GM21529 (cell line): Measurements from ENCODE around the gene CDK5.

Source experiments
- ATAC-seq: cut with Tn5 transposase; IDR thresholded peaks from one replicate; pipeline ENCODE4 v1.9.1; 2021; ENCODE audit not compliant: unreplicated experiment

CDK5 gene

GRCh38 chr7:151057506-151057988 is at the start of gene CDK5:
TSS of gene CDK5 (minus strand) at chr7:151057897. CDS start at chr7:151057848, 49 bp downstream.
- ATAC-seq, result peak; percentile 10

GRCh38 chr7:151104411-151105235 is 46.9 kb upstream of the CDK5 start:
- no peak for ATAC-seq

DNA sequence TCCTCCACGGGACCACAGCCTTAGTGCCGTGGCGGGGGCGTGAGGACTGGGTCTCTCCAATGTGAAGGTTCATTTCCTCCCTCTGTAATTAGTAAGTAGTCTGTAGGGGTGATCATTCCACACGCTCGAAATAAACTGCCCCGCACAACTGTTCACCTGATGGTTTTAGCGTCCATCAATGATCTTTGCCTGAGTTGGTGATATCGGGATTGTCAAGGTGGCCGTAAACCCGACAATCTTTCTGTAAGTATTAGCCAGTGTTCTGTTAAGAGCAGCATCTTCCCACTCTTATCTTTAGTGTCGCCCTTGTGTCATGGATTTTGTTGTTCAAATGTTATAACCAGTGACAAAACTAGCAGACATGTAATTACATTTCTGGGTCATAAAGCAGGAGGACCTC is 46.3 kb upstream of the CDK5 start:
- no peak for ATAC-seq

DNA sequence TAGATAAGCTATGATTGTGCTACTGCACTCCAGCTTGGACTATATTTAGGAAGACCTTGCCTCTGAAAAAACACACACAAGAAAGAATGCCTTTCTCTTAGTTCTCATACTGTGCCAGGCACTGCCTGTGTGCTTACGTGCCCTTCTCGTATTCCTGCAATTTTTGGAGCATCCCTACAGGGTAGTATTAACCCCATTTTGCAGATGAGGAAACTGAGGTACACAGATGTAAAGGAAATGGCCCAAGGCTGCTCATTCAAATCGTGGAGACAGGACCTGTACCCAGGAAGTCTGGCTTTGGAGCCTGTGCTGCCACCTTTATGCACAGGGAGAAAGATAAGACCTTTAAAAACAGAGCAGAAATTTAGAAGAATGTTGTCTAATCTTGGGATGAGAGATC is 45.3 kb upstream of the CDK5 start:
- no peak for ATAC-seq

GRCh38 chr7:151101621-151102396 is 44.1 kb upstream of the CDK5 start:
- no peak for ATAC-seq

- ATAC-seq, result no peak
Observed at GRCh38 chr7:151100921-151101320, 43.2 kb upstream of the CDK5 start.

- ATAC-seq, result no peak
Observed at GRCh38 chr7:151099486-151100211, 42.0 kb upstream of the CDK5 start.

- no peak for ATAC-seq
Observed at GRCh38 chr7:151095828-151096475, 38.3 kb upstream of the CDK5 start.

- no peak for ATAC-seq
Observed at GRCh38 chr7:151095123-151095797, 37.6 kb upstream of the CDK5 start.

- ATAC-seq, result no peak
Observed at GRCh38 chr7:151094675-151095074, 37.0 kb upstream of the CDK5 start.

DNA sequence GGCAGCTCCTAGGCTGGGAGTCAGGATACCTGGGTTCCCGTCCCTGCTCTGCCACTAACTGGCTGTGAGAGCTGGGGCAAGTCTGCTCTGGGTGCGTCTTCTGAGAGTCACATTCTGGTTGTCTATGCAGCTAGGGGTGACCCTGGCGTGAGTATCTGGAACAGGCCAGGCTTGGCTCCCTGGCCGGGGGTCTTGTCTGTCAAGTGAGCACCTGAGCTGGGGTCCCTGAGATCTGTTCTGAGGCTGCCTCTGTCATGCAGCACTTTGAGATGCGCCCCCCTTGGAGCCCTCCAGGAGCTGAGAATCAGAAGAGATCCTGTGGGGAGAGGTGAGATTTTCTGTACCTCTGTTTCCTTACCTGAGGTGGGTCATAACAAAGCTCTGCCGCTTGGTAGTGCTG is 36.1 kb upstream of the CDK5 start:
- ATAC-seq, result no peak

DNA sequence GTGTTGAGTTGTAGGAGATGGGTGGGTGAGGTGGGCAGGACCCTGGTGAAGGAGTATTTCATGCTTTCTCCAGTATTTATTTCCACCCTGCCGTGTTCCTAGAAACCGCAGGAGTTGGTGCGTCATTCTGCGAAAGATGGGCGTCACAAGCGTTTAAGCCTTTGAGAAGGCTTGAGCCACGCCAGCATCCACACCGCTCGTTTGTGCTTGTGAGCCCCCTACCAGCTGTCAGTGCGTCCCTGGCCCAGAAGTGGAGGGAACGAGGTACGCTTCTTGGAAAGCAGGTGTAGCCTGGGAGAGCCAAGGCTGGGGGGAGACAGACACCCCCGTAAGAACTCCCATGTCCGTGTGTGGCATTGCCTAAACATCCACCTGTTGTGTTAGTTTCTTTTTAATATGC is 34.3 kb upstream of the CDK5 start:
- ATAC-seq, result no peak

DNA sequence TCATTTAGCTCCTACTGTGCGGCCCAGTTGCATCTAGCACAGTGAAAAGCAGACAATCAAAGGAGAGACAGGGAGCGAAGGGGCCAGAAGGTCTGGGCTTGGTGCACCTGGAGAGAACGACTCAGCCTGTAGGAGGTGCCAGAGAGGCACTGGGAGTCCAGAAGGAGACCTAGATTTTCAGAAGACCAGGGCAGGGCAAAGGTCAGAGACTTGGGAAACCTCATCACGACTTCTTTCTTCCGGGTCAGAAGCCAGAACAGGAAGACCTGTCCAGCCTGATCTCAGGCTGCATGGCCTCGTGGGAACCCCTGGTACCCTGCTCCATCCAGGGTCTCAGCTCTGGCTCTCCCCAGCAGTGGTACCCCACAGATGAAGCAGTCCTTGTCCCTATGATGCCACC is 33.7 kb upstream of the CDK5 start:
- no peak for ATAC-seq

DNA sequence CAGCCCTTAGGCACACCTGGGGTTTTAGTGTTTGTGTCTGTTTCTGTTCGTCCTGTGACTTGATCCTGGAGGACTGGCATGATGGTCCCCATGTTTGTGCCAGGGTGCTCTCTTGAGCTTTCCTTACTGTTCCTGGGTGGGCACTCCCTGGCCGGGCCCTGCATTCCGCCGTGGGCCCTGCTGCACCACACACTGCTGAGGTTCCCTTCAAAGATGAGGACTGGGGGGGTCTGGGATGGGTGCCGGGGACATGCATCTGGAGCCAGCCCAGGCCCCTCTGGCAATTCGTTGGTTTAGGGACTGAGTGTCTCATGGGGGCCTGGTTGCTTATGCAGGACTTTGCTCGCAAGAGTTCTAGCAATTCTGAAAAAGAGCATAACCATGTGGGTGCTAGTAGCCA is 33.3 kb upstream of the CDK5 start:
- ATAC-seq, result no peak

DNA sequence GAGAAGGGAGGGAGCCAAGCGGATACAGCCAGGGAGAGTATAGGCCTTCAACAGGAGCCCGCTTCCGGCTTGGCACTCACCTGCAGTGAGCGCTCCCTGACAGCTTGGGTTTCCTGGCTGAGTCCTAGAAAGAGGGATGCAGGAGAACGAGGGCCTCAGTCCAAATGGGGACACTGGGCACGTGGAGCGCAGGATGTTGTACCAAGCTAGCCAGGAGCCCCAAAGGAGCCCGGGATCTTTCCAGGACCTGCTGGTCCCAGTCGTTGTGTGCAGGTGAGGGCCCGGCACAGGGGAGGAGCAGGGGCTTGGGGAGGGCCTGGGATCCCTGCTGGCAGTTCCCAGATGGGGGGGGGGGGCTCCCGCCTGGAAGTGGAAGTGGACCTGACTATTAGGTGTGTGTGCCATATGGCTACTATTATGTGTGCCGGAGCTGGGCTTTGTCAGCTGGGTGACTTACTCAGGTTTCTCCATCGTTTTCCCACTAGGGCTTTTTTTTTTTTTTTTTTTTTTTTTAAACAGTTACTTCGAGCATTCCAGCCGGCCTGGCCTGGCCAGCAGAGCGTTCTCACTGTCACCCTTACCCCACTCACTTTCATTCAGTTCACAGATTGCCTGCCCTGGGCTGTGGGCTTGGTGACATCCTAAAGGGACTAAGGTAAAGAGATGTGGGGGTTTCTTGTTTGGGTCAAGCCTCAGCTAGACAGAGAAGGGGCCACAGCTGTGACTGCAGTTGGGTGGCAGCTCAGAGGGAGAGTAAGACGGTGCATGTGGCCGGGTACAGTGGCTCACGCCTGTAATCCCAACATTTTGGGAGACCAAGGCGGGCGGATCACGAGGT is 32.4 kb upstream of the CDK5 start:
- no peak for ATAC-seq

GRCh38 chr7:151088856-151089699 is 31.4 kb upstream of the CDK5 start:
- no peak for ATAC-seq

- no peak for ATAC-seq
Observed at GRCh38 chr7:151088019-151088855, 30.5 kb upstream of the CDK5 start.
